Astrocyte (in vitro differentiated cells and primary cell): Measurements from ENCODE around the gene GALNT18. TPM values are rescaled to one million over a fixed set of nuclear protein-coding genes. Genes with fewer than 3 reads are reported as not detected.

Experiments used
- DNase-seq: peaks from one replicate; pipeline ENCODE4 v3.0.0-alpha.2; 2010; ENCODE audit warnings: low read depth
- FAIRE-seq: peaks from 2 replicates; lab custom pipeline; 2011; peaks lifted over from hg19 to GRCh38; lab: Jason Lieb, UNC
- H2AFZ ChIP-seq: 2 replicates; pipeline ENCODE4 v1.6.0; 2012; ENCODE audit warnings: low read depth, low read length, inconsistent platforms
- H3K27ac ChIP-seq: 2 replicates; pipeline ENCODE4 v1.5.1; 2011; ENCODE audit warnings: low read depth, low read length, inconsistent platforms
- H3K27me3 ChIP-seq: 2 replicates; pipeline ENCODE4 v1.6.0; 2011; ENCODE audit warnings: low read length, inconsistent platforms; ENCODE audit not compliant: insufficient read depth
- H3K36me3 ChIP-seq: 2 replicates; pipeline ENCODE4 v1.5.1; 2011; ENCODE audit warnings: low read length, inconsistent platforms; ENCODE audit not compliant: insufficient read depth
- H3K4me1 ChIP-seq: 2 replicates; pipeline ENCODE4 v1.5.1; 2011; ENCODE audit warnings: low read length, inconsistent platforms; ENCODE audit not compliant: insufficient read depth
- H3K4me2 ChIP-seq: 2 replicates; pipeline ENCODE4 v1.6.0; 2012; ENCODE audit warnings: low read length, inconsistent platforms
- H3K4me3 ChIP-seq: 2 replicates; pipeline ENCODE4 v1.5.1; 2011; ENCODE audit warnings: low read depth, mild to moderate bottlenecking, low read length, inconsistent platforms; ENCODE audit not compliant: insufficient read depth
- H3K79me2 ChIP-seq: 2 replicates; pipeline ENCODE4 v1.6.0; 2012; ENCODE audit warnings: mild to moderate bottlenecking, low read length, inconsistent platforms; ENCODE audit not compliant: insufficient read depth
- H3K9ac ChIP-seq: 2 replicates; pipeline ENCODE4 v1.6.0; 2012; ENCODE audit warnings: mild to moderate bottlenecking, low read length, inconsistent platforms
- H3K9me3 ChIP-seq: 2 replicates; pipeline ENCODE4 v1.5.1; 2012; ENCODE audit warnings: low read depth, mild to moderate bottlenecking, low read length, inconsistent platforms; ENCODE audit not compliant: insufficient read depth
- H4K20me1 ChIP-seq: 2 replicates; pipeline ENCODE4 v1.6.0; 2012; ENCODE audit warnings: low read length, inconsistent platforms; ENCODE audit not compliant: insufficient read depth
- H3K27ac Mint-ChIP-seq: one replicate; pipeline ENCODE4 v1.8.0; 2021; ENCODE audit warnings: mild to moderate bottlenecking, mixed read lengths; ENCODE audit not compliant: unreplicated experiment
- H3K27me3 Mint-ChIP-seq: one replicate; pipeline ENCODE4 v1.8.0; 2021; ENCODE audit warnings: low read depth, mixed read lengths; ENCODE audit not compliant: unreplicated experiment
- H3K36me3 Mint-ChIP-seq: one replicate; pipeline ENCODE4 v1.8.0; 2021; ENCODE audit warnings: low read depth, mixed read lengths; ENCODE audit not compliant: unreplicated experiment
- H3K4me1 Mint-ChIP-seq: one replicate; pipeline ENCODE4 v1.8.0; 2021; ENCODE audit warnings: low read depth, mixed read lengths; ENCODE audit not compliant: unreplicated experiment
- H3K4me3 Mint-ChIP-seq: one replicate; pipeline ENCODE4 v1.8.0; 2021; ENCODE audit warnings: mild to moderate bottlenecking, moderate library complexity, mixed read lengths; ENCODE audit not compliant: unreplicated experiment
- H3K9me3 Mint-ChIP-seq: one replicate; pipeline ENCODE4 v1.8.0; 2021; ENCODE audit warnings: mild to moderate bottlenecking, mixed read lengths; ENCODE audit not compliant: unreplicated experiment
- CTCF ChIP-seq: IDR thresholded peaks from 2 replicates; pipeline ENCODE4 v1.5.1; 2011; ENCODE audit warnings: low read depth, mild to moderate bottlenecking, inconsistent platforms, low read length, moderate library complexity; ENCODE audit not compliant: insufficient read depth
- EZH2 ChIP-seq: IDR thresholded peaks from 2 replicates; pipeline ENCODE4 v1.6.1; 2012; ENCODE audit warnings: mild to moderate bottlenecking, low read length, inconsistent platforms; ENCODE audit not compliant: insufficient read depth
- total RNA-seq: library from RNA; stranded (reverse); gene quantifications from 2 replicates; pipeline ENCODE4 v1.2.1, GENCODE V29; 2021

Gene GALNT18
- total RNA-seq, 1 donor from 2014 or later, result 6.5 TPM

GRCh38 chr11:11416502-11416901, 205.3 kb downstream of the GALNT18 start:
- H3K36me3 ChIP-seq, result no peaks in the 10 kb centered on the region
- H3K4me3 Mint-ChIP-seq, result no peak overlapping the region
- no peaks in the 10 kb centered on the region for H4K20me1 ChIP-seq
- no peak for FAIRE-seq
- H3K36me3 Mint-ChIP-seq, result peaks cover 2% of the 10 kb centered on the region
- no peak overlapping the region for H2AFZ ChIP-seq
- H3K9ac ChIP-seq, result no peak overlapping the region
- peaks cover 61% of the 10 kb centered on the region for H3K27me3 Mint-ChIP-seq
- no peaks in the 10 kb centered on the region for H3K9me3 Mint-ChIP-seq
- peaks cover 18% of the 10 kb centered on the region for H3K4me1 ChIP-seq
- H3K4me2 ChIP-seq, result peak overlapping the region; percentile 62
- peak overlapping the region; percentile 44 for H3K27ac Mint-ChIP-seq
- no peak overlapping the region for H3K4me3 ChIP-seq
- H3K9me3 ChIP-seq, result no peaks in the 10 kb centered on the region
- H3K79me2 ChIP-seq, result no peaks in the 10 kb centered on the region
- H3K27me3 ChIP-seq, result peaks cover 22% of the 10 kb centered on the region
- TF ChIP-seq EZH2, result no peak
- TF ChIP-seq CTCF, result no peak
- DNase-seq, result peak; percentile 74
- H3K4me1 Mint-ChIP-seq, result peaks cover 22% of the 10 kb centered on the region
- H3K27ac ChIP-seq, result no peak overlapping the region

- H3K9ac ChIP-seq, result no peak overlapping the region
- FAIRE-seq, result no peak
- no peak overlapping the region for H3K4me3 Mint-ChIP-seq
These were observed 205.9 kb downstream of the GALNT18 start for GRCh38 chr11:11415901-11416300.

More at GRCh38 chr11:11415901-11416300, 205.9 kb downstream of the GALNT18 start:
- Mint-ChIP-seq H3K9me3 (no peaks in the 10 kb centered on the region), H3K36me3 (peaks cover 2% of the 10 kb centered on the region), H3K4me1 (peaks cover 22% of the 10 kb centered on the region), H3K27me3 (peaks cover 61% of the 10 kb centered on the region), H3K27ac (peak overlapping the region; percentile 44)
- H3K27ac ChIP-seq, result no peak overlapping the region
- DNase-seq, result peak; percentile 15
- H3K4me3 ChIP-seq, result no peak overlapping the region
- H3K4me2 ChIP-seq, result peak overlapping the region; percentile 62
- H3K79me2 ChIP-seq, result no peaks in the 10 kb centered on the region
- peaks cover 26% of the 10 kb centered on the region for H3K27me3 ChIP-seq
- H3K4me1 ChIP-seq, result peaks cover 18% of the 10 kb centered on the region
- H4K20me1 ChIP-seq, result no peaks in the 10 kb centered on the region
- no peaks in the 10 kb centered on the region for H3K9me3 ChIP-seq
- no peaks in the 10 kb centered on the region for H3K36me3 ChIP-seq
- TF ChIP-seq CTCF, result no peak
- no peak for TF ChIP-seq EZH2
- H2AFZ ChIP-seq, result no peak overlapping the region
